K562 (cell line): ENCODE data around the gene FRMPD4.

Experiments
- CHD2 ChIP-seq: IDR thresholded peaks from 2 replicates; pipeline ENCODE4 v1.6.1; 2011; ENCODE audit warnings: low read depth, low read length
- EZH2 ChIP-seq: IDR thresholded peaks from 2 replicates; pipeline ENCODE4 v1.6.1; 2012; ENCODE audit warnings: low read depth, mild to moderate bottlenecking, inconsistent platforms, low read length, borderline replicate concordance
- GABPA ChIP-seq: fragments of 200-800 bp; sonication (Bioruptor generic); conservative IDR thresholded peaks from 2 replicates; pipeline ENCODE4 v1.6.1; 2016; ENCODE audit warnings: low read depth, missing genetic modification characterization, missing compliant biosample characterization
- JUN ChIP-seq, 2 experiments: sonication (generic) in 1 of 2; formaldehyde crosslinking in 1 of 2; IDR thresholded peaks; 2 replicates each; pipeline versions ENCODE4 v1.6.1 to v1.8.0; 2012 to 2022; ENCODE audit warnings: borderline replicate concordance in 2 of 2, mild to moderate bottlenecking in 2 of 2, improper control_type of control experiment in 1 of 2, low read depth in 1 of 2, low read length in 1 of 2, missing genetic modification reagents in 1 of 2
- RFX1 ChIP-seq: fragments of 450-650 bp; IDR thresholded peaks from 2 replicates; pipeline ENCODE4 v1.6.1; 2016; ENCODE audit warnings: mild to moderate bottlenecking, moderate library complexity
- SMARCA5 ChIP-seq: fragments of 450-650 bp; IDR thresholded peaks from 2 replicates; pipeline ENCODE4 v1.6.1; 2016
- ZNF785 ChIP-seq: fragments of 250-450 bp; sonication (Bioruptor Pico); IDR thresholded peaks from 2 replicates; pipeline ENCODE4 v1.4.0; 2020; ENCODE audit warnings: mild to moderate bottlenecking
- ZSCAN29 ChIP-seq: fragments of 450-650 bp; IDR thresholded peaks from 2 replicates; pipeline ENCODE4 v1.6.1; 2017

DNA sequence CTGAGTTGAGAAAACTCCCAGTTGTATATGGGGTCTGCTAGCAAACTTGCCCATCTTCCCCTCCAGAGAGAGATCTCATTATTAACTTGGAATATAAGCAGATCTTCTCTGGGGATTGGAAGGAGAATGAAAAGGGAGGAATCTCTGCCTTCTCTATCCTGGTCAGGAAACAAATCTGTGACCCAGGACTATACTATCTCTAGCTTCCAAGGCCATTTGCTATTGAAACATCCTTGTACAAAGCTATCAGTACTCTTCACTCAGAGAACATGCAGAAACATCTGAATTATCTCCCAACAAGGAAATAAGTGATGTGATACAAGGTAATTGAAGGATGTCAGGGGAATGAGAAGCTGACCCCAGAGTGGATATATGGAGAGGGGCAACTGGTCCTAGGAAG lies 183.8 kb downstream of the FRMPD4 start:
- TF ChIP-seq JUN (IDR thresholded peaks at IDR 0.05; ENCODE audit: borderline replicate concordance, low read depth, low read length) (no peak), JUN (CRISPR knock-in tag; IDR thresholded peaks at IDR 0.05; ENCODE audit: borderline replicate concordance) (no peak), SMARCA5 (no peak), ZSCAN29 (no peak), RFX1 (no peak), ZNF785 (CRISPR knock-in tag) (no peak), EZH2 (no peak), GABPA (tag) (no peak), CHD2 (no peak)
